GM23338 (cell line): Measurements from ENCODE around the gene SEPTIN8. TPM values are rescaled to one million over a fixed set of nuclear protein-coding genes. Genes with fewer than 3 reads are reported as not detected.
"Not testable (repeated sequence)": the region's sequence is repeated elsewhere in the genome, so short reads cannot be mapped to it uniquely, and the experiment has no call there.

Source experiments
- ATAC-seq: fragments of 200-7000 bp; cut with Tn5 transposase; 3 replicates; pipeline ENCODE4 v1.9.1; 2020
- DNase-seq: peaks from one replicate; pipeline ENCODE4 v3.0.0-alpha.2; 2015; ENCODE audit warnings: low spot score
- H2AFZ ChIP-seq: fragments of 200-600 bp; sonication (generic); 2 replicates; pipeline ENCODE4 v1.8.0; 2016; ENCODE audit warnings: antibody characterized with exemption, mild to moderate bottlenecking, moderate library complexity
- H3F3A ChIP-seq: fragments of 200-600 bp; sonication (generic); replicated peaks from 2 replicates; pipeline ENCODE4 v1.8.0; 2017; ENCODE audit warnings: antibody characterized with exemption, mixed run types, low read depth
- H3K27ac ChIP-seq: fragments of 200-600 bp; sonication (generic); 2 replicates; pipeline ENCODE4 v1.6.1; 2016; ENCODE audit warnings: low read depth
- H3K27me3 ChIP-seq: fragments of 200-600 bp; sonication (generic); 2 replicates; pipeline ENCODE4 v1.8.0; 2016; ENCODE audit warnings: mild to moderate bottlenecking, mixed run types, moderate library complexity; ENCODE audit not compliant: insufficient read depth
- H3K36me3 ChIP-seq: fragments of 200-600 bp; sonication (generic); 2 replicates; pipeline ENCODE4 v1.8.0; 2016; ENCODE audit warnings: mild to moderate bottlenecking; ENCODE audit not compliant: insufficient read depth
- H3K4me1 ChIP-seq: fragments of 200-600 bp; sonication (generic); 2 replicates; pipeline ENCODE4 v1.8.0; 2016; ENCODE audit warnings: mild to moderate bottlenecking, moderate library complexity; ENCODE audit not compliant: insufficient read depth
- H3K4me2 ChIP-seq: fragments of 200-600 bp; sonication (generic); 2 replicates; pipeline ENCODE4 v1.7.1; 2017; ENCODE audit warnings: mixed run types
- H3K4me3 ChIP-seq: fragments of 200-600 bp; sonication (generic); 2 replicates; pipeline ENCODE4 v1.6.1; 2016; ENCODE audit warnings: mixed run types
- H3K79me2 ChIP-seq: fragments of 200-600 bp; sonication (generic); replicated peaks from 2 replicates; pipeline ENCODE4 v1.8.0; 2017; ENCODE audit warnings: mild to moderate bottlenecking; ENCODE audit not compliant: insufficient read depth
- H3K9me2 ChIP-seq: fragments of 200-600 bp; sonication (generic); 2 replicates; pipeline ENCODE4 v1.8.0; 2017; ENCODE audit not compliant: insufficient read depth
- H4K20me1 ChIP-seq: fragments of 200-600 bp; sonication (generic); replicated peaks from 2 replicates; pipeline ENCODE4 v1.8.0; 2017; ENCODE audit warnings: mild to moderate bottlenecking; ENCODE audit not compliant: insufficient read depth
- H3K27ac Mint-ChIP-seq: 2 replicates; pipeline ENCODE4 v1.8.0; 2020; ENCODE audit warnings: inconsistent platforms, mild to moderate bottlenecking, moderate library complexity, mixed read lengths
- H3K27me3 Mint-ChIP-seq: 3 replicates; pipeline ENCODE4 v1.8.0; 2022; ENCODE audit warnings: low read depth, mild to moderate bottlenecking, moderate library complexity, mixed read lengths, inconsistent platforms; ENCODE audit not compliant: insufficient read depth, poor library complexity
- H3K36me3 Mint-ChIP-seq: 3 replicates; pipeline ENCODE4 v1.8.0; 2021; ENCODE audit warnings: low read depth, mild to moderate bottlenecking, inconsistent platforms, moderate library complexity, mixed read lengths
- H3K4me1 Mint-ChIP-seq: 3 replicates; pipeline ENCODE4 v1.8.0; 2020; ENCODE audit warnings: mild to moderate bottlenecking, inconsistent platforms, mixed read lengths
- H3K4me3 Mint-ChIP-seq: 3 replicates; pipeline ENCODE4 v1.8.0; 2021; ENCODE audit warnings: moderate library complexity, mild to moderate bottlenecking, inconsistent platforms, mixed read lengths
- H3K9me3 Mint-ChIP-seq: 3 replicates; pipeline ENCODE4 v1.8.0; 2020; ENCODE audit warnings: moderate library complexity, mild to moderate bottlenecking, inconsistent platforms, mixed read lengths
- CREB1 ChIP-seq: fragments of 250-450 bp; sonication (Bioruptor Pico); IDR thresholded peaks from 2 replicates; pipeline ENCODE4 v1.5.0; 2020; ENCODE audit warnings: low read depth, mild to moderate bottlenecking, moderate library complexity
- CTCF ChIP-seq, 2 experiments: fragments of 200-600 bp in 1 of 2; sonication (generic) in 1 of 2; conservative IDR thresholded peaks; 2 replicates each; pipeline versions ENCODE4 v1.5.1 to v1.6.1; 2016 to 2017; ENCODE audit warnings: antibody characterized with exemption in 2 of 2, low read depth in 2 of 2, mild to moderate bottlenecking in 2 of 2, moderate library complexity in 1 of 2
- ETS1 ChIP-seq: IDR thresholded peaks from 2 replicates; pipeline ENCODE4 v1.6.1; 2016; ENCODE audit warnings: antibody characterized with exemption
- EZH2 ChIP-seq: fragments of 200-600 bp; sonication (generic); IDR thresholded peaks from one replicate; pipeline ENCODE4 v1.8.0; 2017; ENCODE audit warnings: antibody characterized with exemption, mild to moderate bottlenecking, low read depth; ENCODE audit not compliant: unreplicated experiment
- POLR2AphosphoS5 ChIP-seq: IDR thresholded peaks from 2 replicates; pipeline ENCODE4 v1.6.1; 2016; ENCODE audit warnings: antibody characterized with exemption, low read depth
- STAT1 ChIP-seq: IDR thresholded peaks from one replicate; pipeline ENCODE4 v1.6.1; 2016; ENCODE audit warnings: antibody characterized with exemption; ENCODE audit not compliant: unreplicated experiment
- ZNF114 ChIP-seq: fragments of 250-450 bp; sonication (Bioruptor Pico); IDR thresholded peaks from 2 replicates; pipeline ENCODE4 v1.5.0; 2020; ENCODE audit warnings: mild to moderate bottlenecking, moderate library complexity
- ZNF331 ChIP-seq: fragments of 250-450 bp; sonication (Bioruptor Pico); IDR thresholded peaks from 2 replicates; pipeline ENCODE4 v1.5.0; 2020; ENCODE audit warnings: low read depth, mild to moderate bottlenecking, moderate library complexity
- polyA plus RNA-seq: library from polyadenylated mRNA; unstranded; fragments of >200 nt; fragmentation: Nextera tagmentation; extraction: Ambion mirVana; gene quantifications from 2 replicates; pipeline ENCODE4 v1.2.1, GENCODE V29; 2016
- total RNA-seq: library from RNA; depleted of rRNA; stranded (reverse); fragments of >200 nt; shearing (Covaris generic); gene quantifications from 2 replicates; pipeline ENCODE4 v1.2.3, GENCODE V29; 2014
- TF ChIP-seq, protein P1 (sequence below): IDR thresholded peaks from one replicate; pipeline ENCODE4 v1.6.1; 2018; ENCODE audit warnings: antibody characterized with exemption; ENCODE audit not compliant: unreplicated experiment

Gene SEPTIN8
- total and polyA plus RNA-seq, 2 experiments from 2014 or later = 8.8 to 45.0 TPM

DNA sequence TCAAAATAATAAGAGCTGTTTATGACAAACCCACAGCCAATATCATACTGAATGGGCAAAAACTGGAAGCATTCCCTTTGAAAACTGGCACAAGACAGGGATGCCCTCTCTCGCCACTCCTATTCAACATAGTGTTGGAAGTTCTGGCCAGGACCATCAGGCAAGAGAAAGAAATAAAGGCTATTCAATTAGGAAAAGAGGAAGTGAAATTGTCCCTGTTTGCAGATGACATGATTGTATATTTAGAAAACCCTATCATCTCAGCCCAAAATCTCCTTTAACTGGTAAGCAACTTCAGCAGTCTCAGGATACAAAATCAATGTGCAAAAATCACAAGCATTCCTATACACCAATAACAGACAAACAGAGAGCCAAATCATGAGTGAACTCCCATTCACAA lies 27.2 kb upstream of the SEPTIN8 start:
- H3K4me3 Mint-ChIP-seq, H3K27ac Mint-ChIP-seq, H3K4me2 ChIP-seq, H2AFZ ChIP-seq, H3F3A ChIP-seq, H3K27me3 ChIP-seq, H3K9me3 Mint-ChIP-seq, H3K9me2 ChIP-seq, H3K79me2 ChIP-seq, DNase-seq, H3K36me3 Mint-ChIP-seq, H3K4me1 ChIP-seq, H3K4me3 ChIP-seq, H4K20me1 ChIP-seq, H3K27ac ChIP-seq, H3K36me3 ChIP-seq, ATAC-seq: not testable (repeated sequence)
- H3K27me3 Mint-ChIP-seq = peaks cover 11% of the 10 kb centered on the region
- H3K4me1 Mint-ChIP-seq = peaks cover 11% of the 10 kb centered on the region

DNA sequence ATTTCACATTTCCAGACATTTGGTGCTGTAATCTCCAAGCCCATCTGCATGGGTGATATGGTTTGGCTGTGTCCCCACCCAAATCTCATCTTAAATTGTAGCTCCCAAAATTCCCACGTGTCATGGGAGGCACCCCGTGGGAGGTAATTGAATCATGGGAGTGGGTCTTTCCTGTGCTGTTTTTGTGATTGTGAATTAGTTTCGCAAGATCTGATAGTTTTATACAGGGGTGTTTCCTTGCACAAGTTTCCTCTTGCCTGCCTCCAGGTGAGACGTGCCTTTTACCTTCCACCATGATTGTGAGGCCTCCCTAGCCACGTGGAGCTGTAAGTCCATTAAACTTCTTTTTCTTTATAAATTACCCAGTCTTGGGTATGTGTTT lies 25.6 kb upstream of the SEPTIN8 start:
- peaks cover 11% of the 10 kb centered on the region for H3K4me1 Mint-ChIP-seq
- not testable (repeated sequence) for H3K9me3 Mint-ChIP-seq, H3K27ac ChIP-seq, H3K36me3 ChIP-seq, H3K27me3 ChIP-seq, H3F3A ChIP-seq, H3K27ac Mint-ChIP-seq, H3K4me2 ChIP-seq, H3K4me3 ChIP-seq, H3K79me2 ChIP-seq, H2AFZ ChIP-seq, DNase-seq, H3K36me3 Mint-ChIP-seq, H3K4me3 Mint-ChIP-seq, H3K4me1 ChIP-seq, H4K20me1 ChIP-seq, H3K9me2 ChIP-seq, H3K27me3 Mint-ChIP-seq, ATAC-seq

GRCh38 chr5:132802044-132802684 lies 25.1 kb upstream of the SEPTIN8 start:
- H3K9me3 Mint-ChIP-seq = peaks cover 4% of the 10 kb centered on the region; the same call in 2 of the 3 replicates
- no peaks in the 10 kb centered on the region for H3F3A ChIP-seq
- no peak overlapping the region for H3K4me3 ChIP-seq
- H3K27ac Mint-ChIP-seq = no peak overlapping the region
- H3K27me3 ChIP-seq = no peaks in the 10 kb centered on the region
- H3K36me3 Mint-ChIP-seq = no peaks in the 10 kb centered on the region
- H3K4me1 Mint-ChIP-seq = peaks cover 6% of the 10 kb centered on the region
- H2AFZ ChIP-seq = no peak overlapping the region
- no peaks in the 10 kb centered on the region for H4K20me1 ChIP-seq
- no peak overlapping the region for H3K27ac ChIP-seq
- H3K36me3 ChIP-seq = no peaks in the 10 kb centered on the region
- no peak for TF ChIP-seq STAT1
- TF ChIP-seq ZNF114 (CRISPR knock-in tag) = no peak
- no peak for TF ChIP-seq EZH2
- TF ChIP-seq ZNF331 (CRISPR knock-in tag) = no peak
- no peak for TF ChIP-seq ETS1
- TF ChIP-seq, protein P1, sequence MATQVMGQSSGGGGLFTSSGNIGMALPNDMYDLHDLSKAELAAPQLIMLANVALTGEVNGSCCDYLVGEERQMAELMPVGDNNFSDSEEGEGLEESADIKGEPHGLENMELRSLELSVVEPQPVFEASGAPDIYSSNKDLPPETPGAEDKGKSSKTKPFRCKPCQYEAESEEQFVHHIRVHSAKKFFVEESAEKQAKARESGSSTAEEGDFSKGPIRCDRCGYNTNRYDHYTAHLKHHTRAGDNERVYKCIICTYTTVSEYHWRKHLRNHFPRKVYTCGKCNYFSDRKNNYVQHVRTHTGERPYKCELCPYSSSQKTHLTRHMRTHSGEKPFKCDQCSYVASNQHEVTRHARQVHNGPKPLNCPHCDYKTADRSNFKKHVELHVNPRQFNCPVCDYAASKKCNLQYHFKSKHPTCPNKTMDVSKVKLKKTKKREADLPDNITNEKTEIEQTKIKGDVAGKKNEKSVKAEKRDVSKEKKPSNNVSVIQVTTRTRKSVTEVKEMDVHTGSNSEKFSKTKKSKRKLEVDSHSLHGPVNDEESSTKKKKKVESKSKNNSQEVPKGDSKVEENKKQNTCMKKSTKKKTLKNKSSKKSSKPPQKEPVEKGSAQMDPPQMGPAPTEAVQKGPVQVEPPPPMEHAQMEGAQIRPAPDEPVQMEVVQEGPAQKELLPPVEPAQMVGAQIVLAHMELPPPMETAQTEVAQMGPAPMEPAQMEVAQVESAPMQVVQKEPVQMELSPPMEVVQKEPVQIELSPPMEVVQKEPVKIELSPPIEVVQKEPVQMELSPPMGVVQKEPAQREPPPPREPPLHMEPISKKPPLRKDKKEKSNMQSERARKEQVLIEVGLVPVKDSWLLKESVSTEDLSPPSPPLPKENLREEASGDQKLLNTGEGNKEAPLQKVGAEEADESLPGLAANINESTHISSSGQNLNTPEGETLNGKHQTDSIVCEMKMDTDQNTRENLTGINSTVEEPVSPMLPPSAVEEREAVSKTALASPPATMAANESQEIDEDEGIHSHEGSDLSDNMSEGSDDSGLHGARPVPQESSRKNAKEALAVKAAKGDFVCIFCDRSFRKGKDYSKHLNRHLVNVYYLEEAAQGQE = no peak
- no peak for TF ChIP-seq POLR2AphosphoS5
- no peak for TF ChIP-seq CREB1
- peak in 1 of 2 experiments; percentile 43; a peak in 2 of 4 replicates for TF ChIP-seq CTCF (conservative IDR thresholded peaks at IDR 0.05; ENCODE audit: low read depth in 2 of 2)
- ATAC-seq (no peak), DNase-seq (no peak)
- peaks cover 2% of the 10 kb centered on the region for H3K27me3 Mint-ChIP-seq
- no peaks in the 10 kb centered on the region for H3K79me2 ChIP-seq
- H3K4me3 Mint-ChIP-seq = no peak overlapping the region
- no peak overlapping the region for H3K4me2 ChIP-seq
- H3K9me2 ChIP-seq = no peaks in the 10 kb centered on the region
- peaks cover 4% of the 10 kb centered on the region for H3K4me1 ChIP-seq
